ENCODE data around the gene HSD3B7. TPM values are rescaled to one million over a fixed set of nuclear protein-coding genes. Genes with fewer than 3 reads are reported as not detected.

Gene HSD3B7
- total RNA-seq, 6 experiments from 2014 or later = 54.6 to 219 (median 86.9) TPM

DNA sequence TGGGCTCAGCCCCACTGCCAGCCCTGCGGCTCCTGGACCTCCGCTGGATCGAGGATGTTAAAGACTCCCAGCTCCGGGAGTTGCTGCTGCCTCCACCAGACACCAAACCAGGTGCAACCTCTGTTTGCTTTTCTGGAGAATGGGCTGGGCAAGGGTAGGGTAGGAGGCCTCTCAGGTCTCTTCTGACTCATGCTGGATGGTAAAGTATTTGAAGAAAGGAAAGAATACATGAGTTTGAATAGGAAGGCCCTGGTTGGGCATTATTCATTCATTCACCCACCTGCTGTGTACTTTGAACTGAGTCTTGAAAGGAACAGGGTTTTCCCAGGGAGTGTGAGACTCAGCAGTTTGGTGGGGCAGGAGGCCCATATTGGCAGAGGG lies 42.6 kb upstream of the HSD3B7 start:
- intact Hi-C loops (cut with DNase I) = no loop called here
- Histone ChIP-seq H3K9me3 (no peaks in the 10 kb centered on the region), H3K36me3 (no peaks in the 10 kb centered on the region), H3K27ac (no peak overlapping the region), H3K4me1 (peaks cover 0 to 7% (median 0%) of the 10 kb centered on the region in 4 donors), H3K4me3 (no peak overlapping the region), H3K27me3 (no peaks in the 10 kb centered on the region)
- no peak for TF ChIP-seq POLR2A (IDR thresholded peaks at IDR 0.05)
- TF ChIP-seq, protein P1, sequence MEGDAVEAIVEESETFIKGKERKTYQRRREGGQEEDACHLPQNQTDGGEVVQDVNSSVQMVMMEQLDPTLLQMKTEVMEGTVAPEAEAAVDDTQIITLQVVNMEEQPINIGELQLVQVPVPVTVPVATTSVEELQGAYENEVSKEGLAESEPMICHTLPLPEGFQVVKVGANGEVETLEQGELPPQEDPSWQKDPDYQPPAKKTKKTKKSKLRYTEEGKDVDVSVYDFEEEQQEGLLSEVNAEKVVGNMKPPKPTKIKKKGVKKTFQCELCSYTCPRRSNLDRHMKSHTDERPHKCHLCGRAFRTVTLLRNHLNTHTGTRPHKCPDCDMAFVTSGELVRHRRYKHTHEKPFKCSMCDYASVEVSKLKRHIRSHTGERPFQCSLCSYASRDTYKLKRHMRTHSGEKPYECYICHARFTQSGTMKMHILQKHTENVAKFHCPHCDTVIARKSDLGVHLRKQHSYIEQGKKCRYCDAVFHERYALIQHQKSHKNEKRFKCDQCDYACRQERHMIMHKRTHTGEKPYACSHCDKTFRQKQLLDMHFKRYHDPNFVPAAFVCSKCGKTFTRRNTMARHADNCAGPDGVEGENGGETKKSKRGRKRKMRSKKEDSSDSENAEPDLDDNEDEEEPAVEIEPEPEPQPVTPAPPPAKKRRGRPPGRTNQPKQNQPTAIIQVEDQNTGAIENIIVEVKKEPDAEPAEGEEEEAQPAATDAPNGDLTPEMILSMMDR (IDR thresholded peaks at IDR 0.05) = no peak
- no peak for DNase-seq
- ATAC-seq = no peak
- WGBS (ENCODE audit: insufficient coverage, low coverage, low lambda C conversion rate, missing lambda C conversion rate) = 80% methylated on average over 1 of the region's 4 CpGs

DNA sequence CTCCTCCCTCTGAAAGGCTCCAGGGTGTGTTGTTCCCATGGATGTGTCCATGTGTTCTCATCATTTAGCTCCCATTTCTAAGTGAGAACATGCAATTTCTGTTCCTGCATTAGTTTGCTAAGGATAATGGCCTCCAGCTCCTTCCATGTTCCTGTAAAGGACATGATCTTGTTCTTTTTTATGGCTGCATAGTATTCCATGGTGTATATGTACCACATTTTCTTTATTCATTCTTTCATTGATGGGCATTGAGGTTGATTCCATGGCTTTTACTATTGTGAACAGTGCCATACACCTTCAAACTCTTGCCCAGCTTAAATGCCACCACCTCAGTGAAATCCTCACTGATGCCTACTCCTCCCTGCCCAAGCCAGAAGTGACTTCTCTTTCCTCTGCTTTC lies 40.7 kb upstream of the HSD3B7 start:
- H3K9me3 ChIP-seq = no peaks in the 10 kb centered on the region
- H3K4me1 ChIP-seq = peaks cover 0 to 7% (median 0%) of the 10 kb centered on the region in 4 donors
- TF ChIP-seq, protein P1 (IDR thresholded peaks at IDR 0.05) = no peak
- TF ChIP-seq POLR2A (IDR thresholded peaks at IDR 0.05) = no peak
- ATAC-seq = no peak
- no peak overlapping the region for H3K4me3 ChIP-seq
- intact Hi-C loops (cut with DNase I) = no loop called here
- DNase-seq = no peak
- H3K27me3 ChIP-seq = no peaks in the 10 kb centered on the region
- no peaks in the 10 kb centered on the region for H3K36me3 ChIP-seq
- no peak overlapping the region for H3K27ac ChIP-seq

DNA sequence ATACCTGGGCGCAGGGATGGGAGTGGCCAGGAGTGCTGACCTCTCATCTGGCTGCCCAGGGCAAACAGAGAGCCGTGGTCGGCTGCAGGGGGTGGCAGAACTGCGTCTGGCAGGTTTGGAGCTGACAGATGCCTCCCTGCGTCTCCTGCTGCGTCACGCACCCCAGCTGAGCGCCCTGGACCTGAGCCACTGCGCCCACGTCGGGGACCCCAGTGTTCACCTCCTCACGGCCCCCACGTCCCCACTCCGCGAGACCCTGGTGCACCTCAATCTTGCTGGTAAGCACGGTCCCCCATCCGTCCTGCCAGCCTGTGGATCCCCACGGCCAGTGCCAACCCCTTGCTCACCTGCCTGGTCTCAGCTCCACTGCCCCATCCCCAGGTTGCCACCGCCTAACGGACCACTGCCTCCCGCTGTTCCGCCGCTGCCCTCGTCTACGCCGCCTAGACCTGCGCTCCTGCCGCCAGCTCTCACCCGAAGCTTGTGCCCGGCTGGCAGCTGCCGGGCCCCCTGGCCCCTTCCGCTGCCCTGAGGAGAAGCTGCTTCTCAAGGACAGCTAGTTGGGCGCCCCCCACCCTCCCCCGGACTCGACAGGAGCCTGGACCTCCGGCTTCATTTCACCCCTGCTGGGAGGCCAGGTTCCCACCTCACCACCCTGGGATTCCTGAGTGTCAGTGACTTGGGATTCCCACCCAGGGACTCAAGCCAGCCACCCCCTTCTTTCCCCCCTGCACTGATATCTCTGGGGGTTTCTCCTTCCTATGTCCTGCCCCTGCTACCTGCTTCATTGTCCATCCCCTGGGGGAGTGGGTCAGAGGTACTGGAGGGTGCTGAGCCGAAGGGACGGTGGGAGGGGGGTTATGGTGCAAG lies 38.1 kb upstream of the HSD3B7 start:
- Histone ChIP-seq H3K9me3 (no peaks in the 10 kb centered on the region), H3K27me3 (no peaks in the 10 kb centered on the region), H3K27ac (no peak overlapping the region), H3K4me1 (peaks cover 0 to 22% (median 7%) of the 10 kb centered on the region in 4 donors), H3K4me3 (no peak overlapping the region), H3K36me3 (no peaks in the 10 kb centered on the region)
- DNase-seq (peak in 1 of 3 donors; percentile 38), ATAC-seq (no peak)
- intact Hi-C loops (cut with DNase I) = no loop called here
- no peak for TF ChIP-seq POLR2A (IDR thresholded peaks at IDR 0.05)
- TF ChIP-seq, protein P1 (IDR thresholded peaks at IDR 0.05) = no peak
- 75% methylated on average over 3 of the region's 38 CpGs for WGBS (ENCODE audit: insufficient coverage, low coverage, low lambda C conversion rate, missing lambda C conversion rate)

DNA sequence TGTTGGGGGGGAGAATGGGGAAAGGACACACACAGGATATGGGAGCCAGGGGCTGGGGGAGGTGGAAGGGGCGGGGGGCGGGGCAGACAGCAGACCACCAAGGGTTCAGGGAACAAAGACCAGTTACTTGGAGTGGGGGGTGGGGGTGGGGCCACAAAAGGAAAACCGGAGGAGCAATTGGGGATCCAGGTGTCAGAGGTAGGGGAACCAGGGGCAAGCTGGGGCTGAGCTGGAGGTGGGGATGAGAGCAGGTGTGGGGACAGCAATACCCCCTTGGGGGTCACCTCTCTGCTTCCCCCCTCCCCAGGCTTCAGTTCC lies 37.5 kb upstream of the HSD3B7 start:
- Histone ChIP-seq H3K4me1 (peaks cover 0 to 22% (median 10%) of the 10 kb centered on the region in 4 donors), H3K27me3 (no peaks in the 10 kb centered on the region), H3K36me3 (no peaks in the 10 kb centered on the region), H3K27ac (no peak overlapping the region), H3K9me3 (no peaks in the 10 kb centered on the region), H3K4me3 (no peak overlapping the region)
- TF ChIP-seq, protein P1 (IDR thresholded peaks at IDR 0.05) = no peak
- no peak for TF ChIP-seq POLR2A (IDR thresholded peaks at IDR 0.05)
- 91% methylated on average over 3 of the region's 3 CpGs for WGBS (ENCODE audit: insufficient coverage, low coverage, low lambda C conversion rate, missing lambda C conversion rate)
- no peak for ATAC-seq
- intact Hi-C loops (cut with DNase I) = no loop called here
- no peak for DNase-seq
